ENCODE results near the gene SH3GL2.
A peak's percentile ranks its signal among the peaks of the same experiment; 100 is the strongest.

SH3GL2 gene

GRCh38 chr9:17578911-17579793 is at the start of gene SH3GL2:
Gene SH3GL2, plus strand, starts transcription at chr9:17579066.
- no peak for DNase-seq

- DNase-seq, result peak; percentile 66
These were observed 47.1 kb upstream of the SH3GL2 start for GRCh38 chr9:17531642-17532254.

- no peak for DNase-seq
These were observed 46.4 kb upstream of the SH3GL2 start for GRCh38 chr9:17532461-17532860.

GRCh38 chr9:17535176-17535575 is 43.7 kb upstream of the SH3GL2 start:
- no peak for DNase-seq

- DNase-seq, result no peak
These were observed 42.8 kb upstream of the SH3GL2 start for GRCh38 chr9:17536027-17536426.

GRCh38 chr9:17551023-17551422 is 27.8 kb upstream of the SH3GL2 start:
- DNase-seq, result no peak

- DNase-seq, result no peak
These were observed 23.4 kb upstream of the SH3GL2 start for GRCh38 chr9:17555362-17556054.

- no peak for DNase-seq
These were observed 22.6 kb upstream of the SH3GL2 start for GRCh38 chr9:17556255-17556654.

- no peak for DNase-seq
These were observed 21.9 kb upstream of the SH3GL2 start for GRCh38 chr9:17556935-17557334.

- no peak for DNase-seq
These were observed 7.0 kb upstream of the SH3GL2 start for GRCh38 chr9:17571825-17572224.

- DNase-seq, result no peak
These were observed 4.5 kb upstream of the SH3GL2 start for GRCh38 chr9:17574342-17574741.

- no peak for DNase-seq
These were observed 322 bp upstream of the SH3GL2 start for GRCh38 chr9:17578577-17578910.

GRCh38 chr9:17580119-17580518 is 1.3 kb downstream of the SH3GL2 start:
- DNase-seq, result no peak

GRCh38 chr9:17587113-17587512 is 8.2 kb downstream of the SH3GL2 start:
- no peak for DNase-seq

- no peak for DNase-seq
These were observed 9.5 kb downstream of the SH3GL2 start for GRCh38 chr9:17588395-17588794.

GRCh38 chr9:17588941-17589340 is 10.1 kb downstream of the SH3GL2 start:
- DNase-seq, result no peak

- DNase-seq, result no peak
These were observed 10.9 kb downstream of the SH3GL2 start for GRCh38 chr9:17589771-17590170.

- no peak for DNase-seq
These were observed 16.1 kb downstream of the SH3GL2 start for GRCh38 chr9:17594961-17595360.

- no peak for DNase-seq
These were observed 19.1 kb downstream of the SH3GL2 start for GRCh38 chr9:17597977-17598376.

- peak; percentile 55 for DNase-seq
These were observed 22.2 kb downstream of the SH3GL2 start for GRCh38 chr9:17600962-17601593.

GRCh38 chr9:17604556-17604955 is 25.7 kb downstream of the SH3GL2 start:
- no peak for DNase-seq

- no peak for DNase-seq
These were observed 30.6 kb downstream of the SH3GL2 start for GRCh38 chr9:17609312-17610005.

GRCh38 chr9:17611342-17611741 is 32.5 kb downstream of the SH3GL2 start:
- no peak for DNase-seq

Measured in OCI-M1 (cell line).